Measurements from ENCODE around the gene EYS. TPM values are rescaled to one million over a fixed set of nuclear protein-coding genes. Genes with fewer than 3 reads are reported as not detected.

Gene EYS
- not detected in 2 replicates for total RNA-seq

GRCh38 chr6:65707126-65707826 is at the start of gene EYS:
Gene EYS (minus strand): TSS chr6:65707226. CDS start chr6:65495410, 211,816 bp downstream.

Data from cardiac atrium fibroblast (primary cell).